RWPE2 (cell line): Measurements from ENCODE around the gene BBS9.

Experiments used
- ATAC-seq: fragments of 200-7000 bp; cut with Tn5 transposase; 3 replicates; pipeline ENCODE4 v1.9.1; 2021; ENCODE audit warnings: low read depth
- DNase-seq: peaks from one replicate; pipeline ENCODE4 v3.0.0-alpha.2; 2020; ENCODE audit warnings: low spot score
- H3K27ac ChIP-seq: fragments of 450-650 bp; 2 replicates; pipeline ENCODE4 v1.5.1; 2017; ENCODE audit warnings: mild to moderate bottlenecking; ENCODE audit not compliant: poor library complexity, severe bottlenecking
- H3K27me3 ChIP-seq: fragments of 250-450 bp; sonication (Bioruptor Pico); 2 replicates; pipeline ENCODE4 v1.5.1; 2021; ENCODE audit warnings: mild to moderate bottlenecking, moderate library complexity; ENCODE audit not compliant: insufficient read depth, poor library complexity, severe bottlenecking
- H3K36me3 ChIP-seq: fragments of 250-450 bp; sonication (Bioruptor Pico); 2 replicates; pipeline ENCODE4 v1.5.1; 2020; ENCODE audit warnings: low read depth, mild to moderate bottlenecking, moderate library complexity
- H3K4me1 ChIP-seq: fragments of 250-450 bp; sonication (Bioruptor Pico); 2 replicates; pipeline ENCODE4 v1.5.1; 2021; ENCODE audit warnings: mild to moderate bottlenecking, moderate library complexity; ENCODE audit not compliant: insufficient read depth, poor library complexity, severe bottlenecking
- H3K4me3 ChIP-seq: fragments of 250-450 bp; sonication (Bioruptor Pico); 2 replicates; pipeline ENCODE4 v1.5.1; 2021; ENCODE audit warnings: mild to moderate bottlenecking, moderate library complexity; ENCODE audit not compliant: severe bottlenecking
- H3K9me3 ChIP-seq: fragments of 250-450 bp; sonication (Bioruptor Pico); 2 replicates; pipeline ENCODE4 v1.5.1; 2021; ENCODE audit warnings: mild to moderate bottlenecking, moderate library complexity; ENCODE audit not compliant: severe bottlenecking
- CTCF ChIP-seq: fragments of 450-650 bp; IDR thresholded peaks from one replicate; pipeline ENCODE4 v1.5.1; 2017; ENCODE audit warnings: mild to moderate bottlenecking, moderate library complexity; ENCODE audit not compliant: poor library complexity, severe bottlenecking

Gene BBS9

GRCh38 chr7:33108554-33109004, 20.8 kb upstream of the BBS9 start:
- Histone ChIP-seq H3K9me3 (no peaks in the 10 kb centered on the region), H3K27me3 (no peaks in the 10 kb centered on the region), H3K4me3 (peak overlapping the region; percentile 99), H3K27ac (peak overlapping the region; percentile 47), H3K36me3 (peaks cover 11% of the 10 kb centered on the region), H3K4me1 (peaks cover 8% of the 10 kb centered on the region)
- no peak for DNase-seq
- no peak for TF ChIP-seq CTCF
- ATAC-seq, result peak; percentile 53

- DNase-seq, result no peak
Observed at GRCh38 chr7:33109005-33109757, 20.2 kb upstream of the BBS9 start, which contains the start of gene RP9. RP9 (minus strand) TSS chr7:33109404; CDS start chr7:33109372, 32 bp downstream.

GRCh38 chr7:33109758-33110238, 19.6 kb upstream of the BBS9 start:
- Histone ChIP-seq H3K27ac (peak overlapping the region; percentile 47), H3K9me3 (no peaks in the 10 kb centered on the region), H3K4me3 (peak overlapping the region; percentile 99), H3K27me3 (no peaks in the 10 kb centered on the region), H3K36me3 (peaks cover 2% of the 10 kb centered on the region; the same call in 1 of the 2 replicates), H3K4me1 (peaks cover 8% of the 10 kb centered on the region)
- no peak for TF ChIP-seq CTCF
- 0 out of 3 replicates have a peak, but pooled peaks have one; percentile 17 for ATAC-seq
- no peak for DNase-seq

More at GRCh38 chr7:33109005-33109757, 20.2 kb upstream of the BBS9 start, which contains the start of gene RP9:
- TF ChIP-seq CTCF, result peak; percentile 95
- peak within 1 kb of the TSS; percentile 99 for H3K4me3 ChIP-seq
- H3K27me3 ChIP-seq, result no peaks in the 10 kb centered on the region
- peaks cover 5% of the 10 kb centered on the region for H3K36me3 ChIP-seq
- peaks cover 8% of the 10 kb centered on the region for H3K4me1 ChIP-seq
- ATAC-seq, result peak; percentile 81
- H3K27ac ChIP-seq, result peak within 1 kb of the TSS; percentile 47
- H3K9me3 ChIP-seq, result no peaks in the 10 kb centered on the region

DNA sequence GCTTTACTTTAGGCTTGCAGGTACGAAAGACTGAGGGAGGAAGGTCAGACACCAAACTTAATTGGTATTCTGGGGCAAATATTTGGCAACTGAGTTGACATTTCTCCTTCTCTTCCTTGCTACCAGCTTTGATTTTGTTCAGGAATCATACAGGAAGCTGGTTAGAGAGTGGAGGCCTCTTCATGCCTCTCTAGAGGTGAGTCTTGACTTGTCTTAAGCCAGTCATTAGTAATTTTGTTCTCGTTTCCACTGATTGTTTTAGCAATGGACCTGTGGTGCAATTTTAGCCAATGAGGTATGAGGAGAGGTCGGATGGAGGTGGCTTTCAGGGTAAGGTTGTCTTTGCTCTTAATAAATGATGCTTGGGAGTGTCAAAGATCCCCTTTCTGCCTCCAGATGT, 17.8 kb upstream of the BBS9 start:
- no peaks in the 10 kb centered on the region for H3K36me3 ChIP-seq
- no peak overlapping the region for H3K4me3 ChIP-seq
- H3K27ac ChIP-seq, result no peak overlapping the region
- no peaks in the 10 kb centered on the region for H3K27me3 ChIP-seq
- DNase-seq, result no peak
- H3K4me1 ChIP-seq, result peaks cover 8% of the 10 kb centered on the region
- no peak for ATAC-seq
- no peak for TF ChIP-seq CTCF
- H3K9me3 ChIP-seq, result no peaks in the 10 kb centered on the region

DNA sequence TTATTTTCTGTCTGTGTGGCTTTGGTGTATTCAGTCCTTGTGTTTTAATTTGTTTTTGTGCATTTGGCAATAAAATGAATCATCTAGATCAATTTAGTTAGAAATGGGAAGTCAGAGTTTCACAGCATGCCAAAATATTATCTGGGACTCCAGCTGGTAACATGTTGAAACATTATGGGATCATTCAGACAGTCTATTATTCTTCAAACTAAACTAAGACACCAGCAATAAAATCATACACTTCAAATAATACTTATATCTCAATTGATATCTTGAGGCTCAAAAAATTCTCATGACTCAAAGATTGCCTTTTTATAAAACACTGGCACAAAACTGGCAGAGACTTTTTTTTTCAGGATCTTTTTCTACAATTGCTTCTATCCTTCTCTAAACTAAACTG, 14.4 kb upstream of the BBS9 start:
- no peak for TF ChIP-seq CTCF
- Histone ChIP-seq H3K4me3 (no peak overlapping the region), H3K9me3 (peaks cover 2% of the 10 kb centered on the region), H3K27ac (no peak overlapping the region), H3K36me3 (no peaks in the 10 kb centered on the region), H3K4me1 (peaks cover 3% of the 10 kb centered on the region), H3K27me3 (no peaks in the 10 kb centered on the region)
- DNase-seq, result no peak
- ATAC-seq, result no peak
